SIG-M5 (cell line): ENCODE measurements around the gene CNST.

ENCODE experiments used
- DNase-seq: peaks from one replicate; lab custom pipeline; 2025; lab: John Stamatoyannopoulos, UW

The CNST gene, protein sequence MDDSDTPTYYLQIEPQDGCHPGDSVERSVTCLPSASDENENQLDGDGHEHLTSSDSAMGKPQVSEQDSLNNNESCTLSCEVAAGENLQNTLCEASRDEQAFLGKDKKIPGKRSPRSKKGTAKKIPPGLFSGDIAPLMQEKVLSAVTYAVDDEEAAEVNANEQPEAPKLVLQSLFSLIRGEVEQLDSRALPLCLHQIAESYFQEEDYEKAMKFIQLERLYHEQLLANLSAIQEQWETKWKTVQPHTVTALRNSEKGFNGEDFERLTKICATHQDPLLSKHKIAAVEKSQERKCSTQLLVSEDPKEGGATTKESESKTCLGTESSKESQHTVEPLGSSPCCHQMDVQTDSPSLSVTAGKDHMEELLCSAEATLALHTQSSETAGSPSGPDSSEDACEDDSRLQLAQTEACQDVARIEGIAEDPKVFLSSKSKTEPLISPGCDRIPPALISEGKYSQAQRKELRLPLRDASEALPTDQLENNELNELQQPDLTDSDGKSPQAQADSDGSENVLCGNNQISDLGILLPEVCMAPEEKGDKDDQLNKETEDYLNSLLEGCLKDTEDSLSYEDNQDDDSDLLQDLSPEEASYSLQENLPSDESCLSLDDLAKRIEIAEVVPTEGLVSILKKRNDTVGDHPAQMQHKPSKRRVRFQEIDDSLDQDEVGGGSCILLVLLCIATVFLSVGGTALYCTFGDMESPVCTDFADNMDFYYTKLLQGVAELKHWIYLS

DNA sequence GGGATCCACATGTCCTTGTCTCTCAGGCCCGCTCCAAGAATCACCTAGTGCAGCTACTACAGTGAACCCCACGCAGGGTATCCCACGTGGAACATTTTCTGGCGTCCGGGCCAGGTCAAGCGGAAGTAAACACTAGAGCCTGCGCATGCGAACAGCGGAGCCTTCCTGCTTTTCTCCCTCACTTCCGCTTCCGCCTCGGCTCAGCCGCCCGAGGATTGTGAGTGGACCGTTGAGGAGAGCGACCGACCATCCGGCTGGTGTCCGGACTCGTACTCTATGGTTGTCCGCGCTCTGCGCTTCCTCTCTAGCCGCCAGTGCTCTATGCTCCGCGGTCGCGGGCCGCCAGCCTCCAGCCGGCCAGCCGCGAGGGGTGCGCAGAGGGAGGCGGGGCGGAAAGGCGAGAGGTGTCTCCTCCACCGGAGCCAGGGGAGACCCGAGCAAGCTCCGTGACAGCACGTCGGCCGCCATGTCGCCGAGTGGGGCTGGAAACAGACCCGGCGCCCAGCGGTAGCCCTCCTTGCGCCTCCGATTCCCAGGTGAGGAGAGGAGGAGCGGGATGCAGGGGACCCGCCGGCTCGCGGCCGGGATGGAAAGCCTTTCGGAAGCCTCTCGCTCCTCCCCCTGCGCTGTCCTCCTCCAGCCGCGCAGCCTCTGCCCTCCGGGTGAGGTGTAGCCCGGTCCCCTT is at the start of gene CNST, which contains the start of gene TFB2M:
Gene CNST (plus strand): TSS at position 329 of the 685 bp plus-strand sequence. CDS start 25,107 bp downstream, outside the sequence.
Gene TFB2M (minus strand): TSS at position 134 of the 685 bp plus-strand sequence. CDS start 123 bp downstream, at position 11.
- DNase-seq = peak; percentile 98

DNA sequence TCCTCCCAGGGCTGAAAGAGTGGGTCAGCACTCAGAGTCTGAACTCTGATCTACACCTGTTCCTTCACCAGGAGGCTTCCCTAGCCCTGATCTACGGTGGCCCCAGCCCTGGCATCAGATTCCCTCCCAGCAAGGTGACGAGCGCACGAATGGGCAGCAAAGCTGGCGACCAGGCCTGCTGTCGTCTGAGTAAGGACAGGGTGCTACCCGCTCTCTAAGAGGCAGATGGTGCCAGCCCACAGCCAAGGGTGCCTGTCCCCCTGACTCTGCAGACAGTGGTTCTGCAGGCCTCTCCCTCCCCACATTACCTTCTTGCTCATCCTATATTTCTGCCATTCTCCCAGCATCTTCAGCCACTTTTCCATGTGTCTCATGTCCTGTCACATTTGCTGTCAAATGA is 48.9 kb upstream of the CNST start:
- no peak for DNase-seq

DNA sequence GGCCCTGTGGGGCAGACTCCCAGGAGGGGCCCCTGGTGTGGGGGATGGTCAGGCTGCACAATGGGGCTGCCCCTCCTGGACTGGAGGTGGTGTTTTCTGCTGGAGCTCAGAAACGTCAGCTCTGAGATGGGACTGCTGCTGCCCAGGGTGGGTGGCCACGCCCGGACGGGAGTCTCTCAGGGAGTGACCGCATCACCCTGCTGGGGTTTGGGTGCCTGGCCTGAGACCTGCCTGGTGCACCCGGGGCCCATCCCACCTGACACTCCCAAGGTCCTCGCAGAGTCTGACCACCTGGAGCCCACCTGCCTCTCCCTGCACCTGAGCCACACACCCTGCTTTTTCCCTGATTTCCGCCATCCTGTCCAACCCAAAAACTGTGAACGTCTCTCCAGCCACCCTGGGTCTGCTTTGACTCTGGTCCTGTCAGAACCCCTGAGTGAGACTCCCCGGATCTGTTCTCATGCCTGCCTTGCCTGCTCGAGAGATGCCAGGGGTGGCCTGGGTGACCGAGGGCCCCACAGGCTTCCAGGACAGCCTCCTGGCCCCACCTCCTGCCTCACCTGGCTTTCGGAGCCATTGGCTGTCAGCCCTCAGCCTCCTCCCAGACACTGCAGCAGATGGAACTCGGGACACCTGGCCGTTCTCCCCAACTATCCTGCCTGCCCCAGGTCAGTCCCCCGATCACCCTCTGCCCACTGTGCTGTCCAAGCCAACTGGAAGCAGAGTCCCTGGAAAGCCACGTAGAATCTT is 47.6 kb upstream of the CNST start:
- no peak for DNase-seq

DNA sequence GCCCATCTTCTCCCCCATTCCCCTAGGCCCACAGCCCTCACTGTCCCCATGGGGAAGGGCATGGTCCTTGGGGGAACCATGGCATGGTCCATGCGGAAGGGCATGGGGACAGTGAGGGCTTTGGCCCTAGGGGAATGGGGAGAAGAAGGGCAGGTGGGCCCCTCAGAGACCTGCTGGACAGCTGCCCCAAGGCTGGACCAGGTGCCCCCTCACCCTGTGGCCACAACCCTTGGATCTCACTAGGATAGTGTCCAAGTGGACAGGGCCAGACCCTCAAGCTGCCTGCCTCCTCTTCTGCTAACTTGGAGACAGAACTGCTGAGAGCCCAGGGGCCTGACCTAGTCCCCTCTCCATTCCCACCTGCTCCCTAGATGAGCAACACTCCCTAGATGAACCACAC is 46.7 kb upstream of the CNST start:
- no peak for DNase-seq

DNA sequence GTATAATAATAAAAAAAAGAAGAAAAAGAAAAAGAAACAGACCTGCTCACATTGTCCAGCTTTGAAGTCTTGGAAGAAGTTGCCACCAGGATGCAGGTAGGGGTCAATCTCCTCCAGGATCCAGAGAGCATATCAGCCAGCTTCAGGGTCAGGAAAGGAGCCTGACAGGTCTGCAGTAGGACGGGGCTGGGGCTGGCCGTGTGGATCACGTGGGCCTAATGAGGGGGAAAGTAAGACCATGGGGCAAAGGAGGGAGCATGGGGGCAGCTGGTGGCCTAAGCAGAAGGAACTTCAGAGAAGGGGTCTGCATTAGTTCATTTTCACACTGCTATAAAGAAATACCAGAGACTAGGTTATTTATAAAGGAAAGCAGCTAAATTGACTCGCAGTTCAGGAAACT is 39.9 kb upstream of the CNST start:
- DNase-seq = no peak

DNA sequence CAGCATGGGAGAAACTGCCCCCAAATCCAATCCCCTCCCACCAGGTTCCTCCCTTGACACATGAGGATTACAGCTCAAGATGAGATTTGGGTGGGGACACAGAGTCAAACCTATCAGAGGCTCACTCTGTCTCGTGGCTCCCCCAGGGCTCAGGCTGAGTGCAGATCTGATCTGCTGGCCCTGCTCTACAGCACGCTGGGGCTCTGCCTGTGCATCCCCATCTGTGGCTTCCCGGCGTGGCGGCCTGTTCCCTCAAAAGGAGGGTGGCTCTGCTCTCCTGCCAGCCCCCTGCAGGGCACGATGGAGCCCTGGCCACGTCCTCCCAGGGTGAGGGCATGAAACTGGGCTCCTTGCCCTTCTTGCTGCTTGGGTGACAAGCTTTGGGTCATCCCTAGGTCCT is 39.3 kb upstream of the CNST start:
- no peak for DNase-seq

DNA sequence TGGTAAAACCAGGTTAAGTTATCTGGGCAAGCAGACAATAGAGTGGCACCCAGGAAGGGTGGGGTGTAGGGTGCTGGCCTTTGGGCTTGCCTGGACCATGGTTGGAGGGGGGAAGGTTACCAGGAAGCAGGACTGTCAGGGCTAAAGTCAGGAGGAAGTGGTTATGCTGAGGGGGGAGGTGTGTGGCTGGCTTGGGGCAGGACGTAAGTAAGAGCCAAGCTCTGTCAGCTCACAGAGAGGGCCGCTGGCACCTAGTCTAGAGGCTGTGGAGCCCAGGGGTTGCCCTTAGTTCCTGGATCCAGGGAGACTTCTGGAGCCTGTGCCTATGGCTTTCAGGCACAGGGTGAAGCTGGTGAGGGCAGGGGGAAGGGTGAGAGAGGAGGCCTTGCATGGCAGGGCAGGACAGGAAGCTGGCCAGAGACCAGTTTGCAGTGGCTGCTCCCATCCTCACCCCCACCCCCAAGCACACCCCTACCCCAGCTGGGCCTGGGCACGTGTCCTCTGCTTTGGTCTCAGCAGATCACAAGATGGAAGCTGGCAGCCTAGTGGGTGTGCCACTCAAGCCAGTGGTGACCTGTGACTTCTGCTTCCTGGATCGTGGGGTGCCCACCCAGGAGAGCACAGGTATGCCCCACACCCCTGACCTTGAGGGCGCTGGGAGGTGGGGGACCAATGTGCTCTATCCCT is 38.7 kb upstream of the CNST start:
- no peak for DNase-seq

DNA sequence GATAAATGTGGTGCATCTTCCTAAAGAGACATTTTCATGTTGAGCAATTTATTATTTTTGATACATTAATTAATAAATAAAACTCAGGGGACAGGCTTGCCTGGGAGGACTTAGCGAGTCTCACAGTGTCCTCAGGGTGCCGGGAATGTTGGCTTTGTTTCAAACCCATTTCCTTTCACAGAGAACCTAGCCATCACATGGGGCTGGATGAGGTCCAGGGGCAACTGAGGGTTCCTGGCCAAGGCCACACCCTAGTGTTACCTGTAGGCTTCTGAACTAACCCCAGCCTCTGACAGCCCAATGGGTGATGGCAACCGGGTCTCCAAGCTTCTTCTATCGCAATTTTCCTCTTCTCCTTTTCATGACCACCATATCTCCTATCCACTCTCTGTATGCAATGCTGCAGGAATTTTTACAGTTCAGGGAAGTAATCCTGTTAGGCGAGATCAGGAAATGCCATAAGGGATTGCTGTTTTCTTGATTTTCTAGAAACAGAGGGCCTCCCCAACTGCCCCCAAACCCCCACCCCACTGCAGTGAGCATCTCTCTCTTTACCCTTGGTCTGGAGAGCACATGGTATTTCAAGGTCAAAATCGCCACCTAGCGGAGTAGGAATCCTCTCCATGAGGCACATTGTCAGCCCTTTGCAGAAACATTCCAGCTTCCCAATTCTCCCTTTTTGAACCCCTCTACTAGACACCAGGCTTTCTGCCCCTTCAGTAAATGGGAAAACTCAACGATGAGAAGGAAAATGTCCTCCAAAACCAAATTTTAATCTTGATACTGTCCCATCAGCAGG is 37.1 kb upstream of the CNST start:
- no peak for DNase-seq

DNA sequence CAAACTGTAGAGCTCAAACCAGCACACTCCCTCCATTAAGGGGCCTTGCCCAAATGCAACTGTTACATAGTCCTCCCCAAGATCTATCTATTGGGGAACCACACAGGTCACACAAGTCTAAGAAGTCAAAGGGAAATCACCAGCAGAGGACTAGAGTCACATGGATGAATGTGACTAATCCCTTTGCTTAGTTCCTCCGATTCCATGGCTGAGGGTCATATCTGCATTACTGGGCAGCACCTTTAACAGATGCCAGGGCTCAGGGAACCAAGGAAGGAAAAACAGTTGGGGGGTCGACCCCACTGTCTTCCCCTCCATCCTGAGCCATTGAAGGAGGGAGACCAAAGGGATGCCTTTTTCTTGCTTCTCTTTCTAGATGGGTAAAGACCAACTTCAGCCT is 35.8 kb upstream of the CNST start:
- no peak for DNase-seq

DNA sequence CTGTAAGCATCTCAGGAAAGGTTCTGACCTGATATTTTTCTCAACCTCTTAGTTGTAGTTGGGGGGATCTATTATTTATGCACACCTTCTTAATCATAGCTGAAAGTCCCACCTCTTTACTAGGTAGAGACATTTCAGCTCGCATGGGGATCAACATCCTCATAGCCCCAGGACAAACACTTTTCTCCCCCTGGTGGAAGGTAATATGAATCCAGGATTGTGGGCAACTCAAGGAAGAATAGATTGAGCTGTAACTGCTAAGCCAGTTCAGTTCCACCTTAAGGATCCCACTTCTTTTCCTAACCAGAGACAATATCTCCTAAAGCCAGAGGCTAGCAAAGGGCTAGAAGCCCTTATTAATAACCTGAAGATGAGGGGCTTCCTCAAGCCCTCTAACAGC is 33.7 kb upstream of the CNST start:
- DNase-seq = no peak

DNA sequence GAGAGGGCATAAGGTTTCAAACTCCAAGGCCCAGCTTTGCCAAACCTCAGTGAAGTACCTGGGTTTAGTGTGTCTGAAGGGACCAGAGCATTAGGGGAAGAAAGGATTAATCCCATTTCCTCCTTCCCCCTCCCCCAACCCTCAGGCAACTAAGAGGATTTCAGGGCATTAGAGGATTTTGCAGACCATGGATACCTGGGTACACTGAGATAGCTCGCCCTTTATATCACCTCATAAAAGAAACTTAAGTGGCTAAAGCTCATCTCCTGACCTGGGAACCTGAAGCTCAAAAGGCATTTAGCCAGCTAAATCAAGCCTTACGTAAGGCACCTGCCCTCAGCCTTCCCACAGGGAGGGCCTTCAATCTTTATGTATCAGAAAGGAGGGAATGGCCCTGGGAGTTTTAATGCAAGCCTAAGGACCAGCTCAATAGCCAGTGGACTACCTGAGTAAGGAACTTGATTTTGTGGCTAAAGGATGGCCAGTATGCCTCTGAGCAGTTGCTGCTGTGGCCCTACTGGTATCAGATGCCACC is 32.8 kb upstream of the CNST start:
- no peak for DNase-seq

DNA sequence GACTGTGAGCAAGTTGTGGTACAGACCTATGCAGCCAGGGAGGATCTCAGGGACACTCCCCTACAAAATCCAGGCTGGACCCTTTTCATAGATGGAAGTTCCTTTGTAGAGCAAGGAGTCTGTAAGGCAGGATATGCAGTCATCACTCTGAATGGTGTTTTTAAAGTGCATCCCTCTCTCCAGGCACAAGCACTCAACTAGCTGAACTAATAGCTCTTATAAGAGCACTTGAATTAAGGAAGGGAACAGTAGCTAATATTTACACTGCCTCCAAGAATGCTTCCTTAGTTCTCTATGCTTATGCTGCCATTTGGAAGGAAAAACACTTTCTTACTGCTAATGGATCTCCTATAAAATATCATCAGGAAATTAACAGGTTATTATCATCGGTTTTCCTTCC is 32.1 kb upstream of the CNST start:
- DNase-seq = no peak

DNA sequence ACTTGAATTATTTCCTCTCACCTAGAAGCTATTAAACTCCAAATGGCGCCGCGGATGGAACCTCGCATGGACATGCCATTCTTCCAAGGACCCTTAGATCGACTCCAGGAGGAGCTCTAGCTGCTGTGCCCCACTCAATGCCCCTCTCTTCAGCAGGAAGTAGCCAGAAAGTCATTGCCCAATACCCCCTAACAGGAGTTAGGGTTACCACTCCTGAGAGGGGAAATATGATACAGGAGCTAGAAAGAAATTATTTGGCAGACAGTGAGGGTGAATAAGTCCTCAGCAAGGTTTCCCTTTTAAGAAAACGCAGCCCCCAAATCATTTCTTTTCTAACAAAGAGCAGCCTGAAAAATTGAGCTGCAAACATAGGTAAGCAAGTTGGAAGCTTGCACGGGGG is 28.8 kb upstream of the CNST start:
- DNase-seq = no peak

DNA sequence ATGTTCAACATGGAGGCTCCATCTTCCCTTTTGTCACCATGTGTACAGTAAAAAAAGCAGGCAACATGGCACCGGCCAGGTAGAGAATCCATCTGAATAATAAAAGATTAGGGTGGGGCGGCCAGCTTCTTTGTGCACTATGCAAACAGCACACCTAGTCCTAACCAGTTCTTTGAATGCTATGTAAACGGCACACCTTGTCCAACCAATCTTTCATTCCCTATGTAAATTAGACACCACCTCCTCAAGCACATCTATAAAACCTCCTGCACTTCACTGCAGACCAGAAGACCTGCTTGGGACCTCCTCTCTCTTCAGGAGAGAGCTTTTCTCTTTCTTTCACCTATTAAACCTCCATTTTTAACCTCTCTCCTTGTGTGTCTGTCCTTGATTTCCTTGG is 28.4 kb upstream of the CNST start:
- DNase-seq = no peak

DNA sequence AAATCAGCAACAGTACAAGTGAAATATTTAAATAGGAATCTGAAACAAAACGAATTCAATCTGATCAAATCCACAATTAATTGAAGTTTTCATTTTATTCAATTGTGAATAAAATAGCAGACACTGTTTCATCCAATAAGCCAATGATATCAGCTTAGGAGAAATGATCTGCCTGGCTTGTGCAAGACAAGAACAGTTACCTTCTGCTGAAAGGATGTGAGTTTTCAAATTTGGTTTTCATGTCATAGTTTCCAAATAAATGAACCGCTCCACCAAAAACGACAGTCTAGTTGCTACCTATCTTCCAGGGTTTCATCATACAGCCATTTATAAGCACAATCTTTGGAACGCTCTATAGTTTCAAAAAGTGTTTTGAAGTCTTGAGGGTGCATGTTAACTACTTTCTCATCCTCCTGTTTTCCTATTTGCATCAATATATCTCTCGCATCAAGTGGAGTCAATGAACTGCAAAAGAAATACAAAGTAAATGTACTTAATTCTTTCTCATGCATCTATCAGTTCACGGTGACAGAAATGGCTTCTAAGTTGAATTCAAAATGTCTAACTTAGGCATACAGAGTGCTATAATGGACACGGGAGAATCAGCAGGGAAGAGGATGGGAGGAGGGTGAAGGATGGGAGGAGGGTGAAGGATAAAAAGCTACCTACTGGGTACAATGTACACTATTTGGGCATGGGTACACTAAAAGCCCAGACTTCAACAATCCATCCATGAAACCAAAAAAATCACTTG is 25.3 kb upstream of the CNST start:
- DNase-seq = no peak

DNA sequence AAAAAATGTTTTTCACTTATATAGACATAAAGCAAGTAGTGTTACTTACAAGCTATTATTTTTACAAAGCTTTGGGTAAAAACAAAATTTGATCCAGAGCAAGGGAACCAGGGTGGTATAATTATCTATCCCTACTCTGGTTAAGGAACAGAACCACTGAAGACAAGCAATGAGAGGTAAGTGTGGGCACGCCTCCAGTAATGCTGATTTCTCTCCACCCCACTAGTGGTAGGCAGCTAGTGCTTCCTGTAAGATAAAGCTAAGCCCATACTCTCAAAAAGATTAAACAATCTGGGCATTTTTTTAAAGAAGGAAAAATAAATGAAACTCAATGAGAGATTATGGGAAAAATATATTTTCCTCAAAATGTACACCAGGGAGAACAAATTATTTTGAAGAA is 22.3 kb upstream of the CNST start:
- no peak for DNase-seq

DNA sequence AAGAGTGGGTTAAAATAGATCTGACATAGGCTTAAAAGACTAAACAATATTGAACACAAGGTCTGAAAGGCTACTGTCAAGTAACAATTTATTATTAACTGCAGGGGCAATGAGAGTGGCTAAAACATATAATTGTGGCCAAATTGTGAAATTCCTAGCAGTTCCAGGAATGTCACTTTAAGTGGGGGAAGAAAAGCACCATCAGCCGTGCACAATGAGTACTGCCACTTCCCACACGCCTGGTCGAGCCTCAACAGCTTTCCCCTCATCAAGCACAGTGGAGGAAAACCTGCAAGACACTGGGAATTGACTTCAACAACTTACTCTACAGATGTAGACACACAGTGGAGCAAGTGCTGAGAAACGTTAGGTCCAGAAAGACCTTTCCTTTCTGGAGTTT is 16.6 kb upstream of the CNST start:
- no peak for DNase-seq

DNA sequence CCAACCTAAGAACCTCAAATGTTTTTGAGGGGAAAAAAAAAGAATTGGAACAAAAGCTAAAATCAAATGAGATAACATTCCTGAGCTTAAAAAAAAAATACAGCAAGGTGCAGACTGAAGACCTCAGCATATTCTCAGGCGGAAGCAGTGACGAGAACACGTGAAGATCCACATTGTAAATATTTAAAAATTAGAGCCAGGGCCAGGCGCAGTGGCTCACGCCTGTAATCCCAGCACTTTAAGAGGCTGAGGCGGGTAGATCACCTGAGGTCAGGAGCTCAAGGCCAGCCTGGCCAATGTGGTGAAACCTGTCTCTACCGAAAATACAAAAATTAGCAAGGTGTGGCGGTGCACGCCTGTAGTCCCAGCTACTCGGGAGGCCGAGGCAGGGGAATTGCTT is 15.9 kb upstream of the CNST start:
- DNase-seq = no peak

DNA sequence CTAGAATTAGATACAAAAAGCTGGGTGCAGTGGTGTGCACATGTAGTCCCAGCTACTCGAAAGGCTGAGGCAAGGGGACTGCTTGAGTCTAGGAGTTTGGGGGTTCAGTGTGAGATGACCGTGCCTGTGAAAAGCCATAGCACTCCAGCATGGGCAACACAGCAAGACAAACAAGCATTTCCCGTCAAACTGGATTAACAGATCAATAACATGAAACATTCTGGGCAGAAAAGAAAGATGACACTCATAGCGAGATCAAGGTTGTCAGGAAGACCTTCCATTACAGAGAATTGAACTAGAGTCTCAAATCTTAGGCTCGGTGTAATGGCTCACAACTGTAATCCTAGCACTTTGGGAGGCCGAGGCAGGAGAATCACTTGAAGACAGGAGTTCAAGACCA is 14.1 kb upstream of the CNST start:
- no peak for DNase-seq

DNA sequence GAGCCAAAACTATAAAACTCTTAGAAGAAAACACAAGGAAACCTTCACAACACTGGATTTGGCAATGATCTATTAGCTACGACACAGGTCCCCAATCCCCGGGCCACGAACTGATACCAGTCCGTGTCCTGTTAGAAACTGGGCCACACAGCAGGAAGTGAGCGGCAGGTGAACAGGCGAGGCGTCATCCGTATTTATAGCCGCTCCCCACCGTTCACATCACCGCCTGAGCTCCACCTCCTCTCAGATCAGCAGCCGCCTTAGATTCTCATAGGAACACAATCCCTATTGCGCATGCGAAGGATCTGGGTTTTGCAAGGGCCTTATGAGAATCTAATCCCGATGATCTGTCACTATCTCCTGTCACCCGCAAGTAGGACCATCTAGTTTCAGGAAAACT is 12.1 kb upstream of the CNST start:
- DNase-seq = no peak
